NCI-H2029 (cell line): ENCODE measurements around the gene LYPD6.
"Not testable (repeated sequence)": the region's sequence is repeated elsewhere in the genome, so short reads cannot be mapped to it uniquely, and the experiment has no call there.

Experiments
- DNase-seq: peaks from one replicate; lab custom pipeline; 2025; lab: John Stamatoyannopoulos, UW

Gene LYPD6

DNA sequence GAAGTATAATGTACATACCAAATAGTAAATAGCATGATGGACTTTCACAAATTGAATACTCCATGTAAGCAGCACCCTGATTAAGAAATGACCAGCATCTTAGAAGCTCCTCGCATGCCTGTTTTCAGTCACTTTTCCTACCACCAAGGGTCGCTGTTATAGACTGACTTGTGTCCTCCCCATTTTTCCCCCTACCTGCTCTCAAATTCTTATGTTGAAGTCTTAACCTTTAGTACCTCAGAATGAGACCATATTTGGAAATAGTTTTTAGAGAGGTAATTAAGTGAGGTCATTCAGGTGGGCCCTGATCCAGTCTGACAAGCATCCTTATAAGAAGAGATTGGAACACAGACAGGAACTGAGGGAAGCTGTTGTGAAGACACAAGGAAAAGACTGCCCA is 125.9 kb downstream of the LYPD6 start:
- DNase-seq = peak; percentile 13

DNA sequence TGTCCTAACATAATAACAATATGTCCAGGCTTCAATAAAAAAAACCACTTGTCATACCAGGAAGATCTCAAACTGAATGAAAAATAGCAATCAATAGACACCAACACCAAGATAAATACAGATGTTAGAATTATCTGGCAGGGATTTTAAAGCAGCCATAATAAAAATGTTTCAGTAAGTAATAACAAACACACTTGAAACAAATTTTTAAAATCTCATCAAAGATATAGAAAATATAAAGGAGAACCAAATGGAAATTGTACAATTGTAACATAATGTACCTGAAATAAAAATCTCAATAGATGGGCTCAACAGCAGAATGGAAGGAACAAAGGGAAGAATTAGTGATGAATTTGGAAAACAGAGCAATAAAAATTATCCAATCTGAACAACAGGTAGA is 128.1 kb downstream of the LYPD6 start:
- no peak for DNase-seq

DNA sequence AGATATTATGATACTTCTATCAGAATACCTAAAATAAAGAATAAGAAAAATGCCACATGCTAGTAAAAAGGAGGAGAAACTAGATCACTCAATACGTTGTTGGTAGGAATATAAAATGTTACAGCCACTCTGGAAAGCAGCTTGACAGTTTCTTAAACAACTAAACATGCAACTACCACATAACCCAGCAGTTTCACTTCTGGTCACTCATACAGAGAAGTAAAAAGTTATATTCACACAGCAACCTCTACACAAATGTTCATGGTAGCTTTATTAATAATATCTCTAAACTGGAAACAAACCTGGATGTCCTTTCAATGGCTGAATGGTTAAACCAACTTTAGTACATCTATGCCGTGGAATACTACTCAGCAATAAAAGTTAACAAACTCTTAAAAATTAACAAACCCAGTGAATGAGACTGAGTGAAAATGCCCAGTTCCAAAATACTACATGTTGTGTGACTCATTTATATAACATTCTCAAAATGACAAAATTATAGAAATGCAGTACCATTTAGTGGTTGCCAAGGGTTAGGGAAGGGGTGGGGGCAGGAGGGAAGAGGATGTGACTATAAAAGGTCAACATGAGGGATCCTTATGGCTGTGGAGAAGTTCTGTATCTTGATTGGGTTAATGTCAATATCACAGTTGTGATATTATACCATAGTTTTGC is 133.1 kb downstream of the LYPD6 start:
- DNase-seq = no peak

GRCh38 chr2:149464396-149464795 is 134.0 kb downstream of the LYPD6 start:
- DNase-seq = no peak

DNA sequence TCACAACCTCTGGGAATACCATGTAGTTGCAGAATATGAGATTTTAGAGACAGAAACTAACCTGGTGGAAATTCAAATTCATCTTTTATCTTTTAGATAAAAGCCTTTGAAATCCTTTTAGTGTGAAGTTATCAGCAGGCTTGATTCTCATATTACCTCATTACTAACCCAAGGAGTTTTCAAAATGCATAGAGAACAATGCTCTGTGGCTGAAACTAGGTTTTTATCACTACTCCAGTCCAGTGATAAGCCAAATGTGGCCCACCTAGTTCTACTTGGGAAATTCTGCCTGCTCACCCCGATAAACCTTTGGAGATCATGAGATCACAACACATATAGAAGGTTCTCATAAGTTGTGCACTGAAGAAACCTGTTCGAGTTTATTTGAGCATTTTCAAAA is 135.5 kb downstream of the LYPD6 start:
- DNase-seq = no peak

DNA sequence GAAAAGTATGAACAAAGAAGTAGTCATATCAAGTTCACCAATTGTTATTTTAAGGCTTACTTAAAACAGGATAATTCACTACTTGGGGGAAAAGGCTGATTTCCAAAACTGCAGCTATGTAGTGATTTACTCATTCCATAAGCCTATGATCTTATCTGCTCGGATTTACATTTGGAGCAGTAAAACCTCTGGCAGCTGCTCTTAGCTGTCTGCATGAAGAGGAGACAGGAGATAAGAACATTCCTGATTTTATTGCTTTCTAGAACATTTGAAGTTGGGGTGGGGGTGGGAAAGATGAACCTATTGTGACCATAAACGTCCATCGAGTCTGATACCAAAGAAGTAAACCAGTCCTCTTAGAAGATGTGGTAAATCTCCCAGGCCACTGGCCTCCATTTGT is 136.2 kb downstream of the LYPD6 start:
- no peak for DNase-seq

- DNase-seq = no peak
Observed at GRCh38 chr2:149467436-149467835, 137.0 kb downstream of the LYPD6 start.

DNA sequence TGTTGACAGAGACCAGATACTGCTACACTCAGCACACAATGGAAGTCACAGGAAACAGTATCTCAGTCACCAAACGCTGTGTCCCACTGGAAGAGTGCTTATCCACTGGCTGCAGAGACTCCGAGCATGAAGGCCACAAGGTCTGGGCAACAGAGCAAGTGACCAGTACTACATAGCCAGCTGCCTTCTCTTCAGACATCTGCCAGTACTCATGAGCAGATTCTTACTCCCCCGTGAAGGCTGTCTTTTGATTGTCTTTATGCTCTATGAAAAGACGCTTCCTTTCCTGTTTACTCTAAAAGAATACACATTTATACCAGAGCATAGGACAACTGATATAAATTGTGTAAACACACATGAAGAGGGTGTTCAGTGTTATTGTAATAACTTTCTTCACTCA is 138.2 kb downstream of the LYPD6 start:
- no peak for DNase-seq

- DNase-seq = no peak
Observed at GRCh38 chr2:149470046-149470445, 139.7 kb downstream of the LYPD6 start.

GRCh38 chr2:149472413-149472812 is 142.0 kb downstream of the LYPD6 start:
- no peak for DNase-seq

- DNase-seq = no peak
Observed at GRCh38 chr2:149473068-149473467, 142.7 kb downstream of the LYPD6 start.

- DNase-seq = no peak
Observed at GRCh38 chr2:149473521-149473920, 143.1 kb downstream of the LYPD6 start.

DNA sequence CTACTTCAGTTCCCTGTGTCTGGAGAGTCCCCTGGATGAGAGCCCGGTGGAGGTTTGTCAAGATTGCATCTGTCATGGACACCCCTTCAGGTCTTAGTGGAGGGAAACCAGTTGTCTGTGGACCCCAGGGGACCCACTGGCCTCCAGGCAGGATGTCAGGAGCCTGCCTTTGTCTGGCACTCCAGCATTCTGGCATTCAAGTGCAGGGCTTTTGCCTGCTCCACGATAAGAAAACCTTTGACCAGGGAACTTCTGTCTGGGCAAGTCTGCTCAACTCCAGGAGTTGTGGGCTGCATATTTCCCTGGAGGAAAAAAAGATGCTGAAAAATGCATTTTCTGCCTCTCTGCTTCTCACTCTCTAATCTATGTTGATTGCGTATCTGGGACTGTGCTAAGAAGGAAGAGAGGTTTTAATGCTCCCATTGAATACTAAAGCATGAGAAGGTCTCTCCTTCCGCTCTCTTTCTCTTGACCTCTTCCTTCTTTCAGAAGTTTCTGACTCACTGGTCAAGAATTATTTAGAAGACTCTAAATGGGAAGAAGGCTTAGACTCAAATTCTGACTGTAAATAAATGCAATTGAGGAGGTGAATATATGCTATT is 152.7 kb downstream of the LYPD6 start:
- no peak for DNase-seq

- DNase-seq = no peak
Observed at GRCh38 chr2:149486664-149487063, 156.3 kb downstream of the LYPD6 start.

- DNase-seq = no peak
Observed at GRCh38 chr2:149487189-149487588, 156.8 kb downstream of the LYPD6 start.

DNA sequence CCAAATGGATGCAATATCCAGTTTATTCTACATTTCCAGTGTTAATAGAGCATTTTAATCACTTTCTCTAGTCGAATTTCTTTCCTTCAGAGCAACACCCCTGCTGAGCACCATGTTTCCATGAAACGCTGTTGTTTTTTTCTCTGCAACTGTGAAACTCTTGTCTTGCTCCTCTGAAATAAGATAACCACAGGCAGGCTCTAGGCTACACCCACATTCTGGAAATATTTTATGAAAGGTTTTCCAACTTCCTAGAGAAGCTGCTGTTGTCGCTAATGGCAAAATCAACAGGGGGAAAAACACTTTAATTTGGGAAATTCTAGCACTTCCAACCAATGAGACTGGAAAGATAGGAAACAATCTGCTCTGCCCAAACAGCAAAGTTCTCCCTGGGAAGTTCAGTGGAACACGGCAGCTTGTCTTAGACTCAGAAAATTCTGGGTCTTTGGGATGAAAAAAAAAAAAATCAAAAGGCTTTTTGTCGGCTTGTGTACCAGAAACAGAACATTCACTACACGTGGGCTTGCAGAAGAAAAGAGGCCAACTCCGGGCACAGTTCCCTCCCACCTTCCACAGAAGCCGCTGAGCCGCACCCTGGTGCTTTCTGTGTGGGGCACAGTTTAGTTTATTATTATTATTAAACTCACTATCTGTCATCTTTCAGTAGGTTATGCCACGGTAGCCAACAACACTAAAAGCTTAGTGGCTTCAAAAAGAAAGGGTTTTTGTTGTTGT is 158.5 kb downstream of the LYPD6 start:
- DNase-seq = no peak

DNA sequence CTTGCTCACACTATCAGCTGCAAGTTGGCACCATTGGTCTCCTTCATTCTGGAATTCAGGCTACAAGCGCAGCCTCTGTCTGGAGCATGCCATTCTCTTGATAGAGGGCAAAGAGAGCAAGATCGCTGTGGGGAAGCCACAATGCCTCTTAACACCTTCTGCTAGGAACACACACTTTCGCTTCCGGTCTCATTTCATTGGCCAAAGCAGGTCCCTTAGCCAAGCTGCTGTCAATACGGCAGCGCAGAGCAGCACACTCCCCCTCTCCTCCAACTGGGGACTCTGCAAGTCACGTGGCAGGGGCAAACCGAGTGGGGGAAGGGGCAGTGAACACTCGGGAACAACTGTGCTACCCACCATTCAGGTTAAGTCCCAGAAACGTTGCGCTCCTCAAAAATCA is 159.1 kb downstream of the LYPD6 start:
- DNase-seq = no peak

DNA sequence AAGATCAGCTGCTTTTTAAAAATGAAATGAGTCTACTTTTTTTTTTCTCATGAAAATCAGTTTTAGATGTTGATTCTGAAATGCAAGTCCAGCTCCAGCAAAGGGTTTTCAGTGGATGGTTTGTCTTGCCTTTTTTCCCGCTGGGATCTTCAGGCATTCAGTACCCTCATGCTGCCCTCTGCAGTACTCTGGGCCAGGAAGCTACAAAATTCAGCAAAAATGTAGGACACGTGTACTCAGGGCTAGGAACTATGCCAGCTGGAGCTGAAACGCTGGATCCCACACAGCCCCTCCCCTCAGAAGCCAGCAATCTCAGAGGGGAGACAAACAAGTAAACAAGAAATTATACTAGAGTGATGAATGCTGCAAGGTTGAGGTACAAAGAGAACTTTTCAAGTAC is 159.9 kb downstream of the LYPD6 start:
- no peak for DNase-seq

GRCh38 chr2:149492923-149493322 is 162.5 kb downstream of the LYPD6 start:
- no peak for DNase-seq

GRCh38 chr2:149499204-149499603 is 168.8 kb downstream of the LYPD6 start:
- not testable (repeated sequence) for DNase-seq

DNA sequence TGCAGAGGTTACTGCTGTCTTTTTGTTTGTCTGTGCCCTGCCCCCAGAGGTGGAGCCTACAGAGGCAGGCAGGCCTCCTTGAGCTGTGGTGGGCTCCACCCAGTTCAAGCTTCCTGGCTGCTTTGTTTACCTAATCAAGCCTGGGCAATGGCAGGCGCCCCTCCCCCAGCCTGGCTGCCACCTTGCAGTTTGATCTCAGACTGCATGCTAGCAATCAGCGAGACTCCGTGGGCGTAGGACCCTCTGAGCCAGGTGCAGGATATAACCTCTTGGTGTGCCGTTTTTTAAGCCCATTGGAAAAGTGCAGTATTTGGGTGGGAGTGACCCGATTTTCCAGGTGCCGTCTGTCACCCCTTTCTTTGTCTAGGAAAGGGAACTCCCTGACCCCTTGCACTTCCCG is 176.4 kb downstream of the LYPD6 start:
- not testable (repeated sequence) for DNase-seq

DNA sequence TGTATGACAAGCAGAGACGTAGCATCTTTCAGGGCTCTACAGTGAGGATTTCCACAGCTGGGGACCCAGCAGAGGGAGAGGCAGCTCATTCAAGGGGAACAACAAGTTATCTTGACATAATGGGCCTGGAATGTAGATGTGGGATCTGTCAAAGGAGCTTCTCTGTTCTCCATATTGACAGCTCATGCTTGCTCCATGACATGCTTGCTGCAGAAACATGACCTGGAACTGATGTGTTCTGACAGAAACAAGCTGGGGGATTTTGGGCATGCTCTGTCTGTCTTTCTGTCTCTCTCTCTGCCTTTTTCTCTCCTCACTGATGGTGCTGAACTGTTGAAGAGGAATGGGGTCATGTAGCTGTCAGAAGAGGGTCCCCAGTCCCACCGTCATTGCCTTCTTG is 177.6 kb downstream of the LYPD6 start:
- no peak for DNase-seq

DNA sequence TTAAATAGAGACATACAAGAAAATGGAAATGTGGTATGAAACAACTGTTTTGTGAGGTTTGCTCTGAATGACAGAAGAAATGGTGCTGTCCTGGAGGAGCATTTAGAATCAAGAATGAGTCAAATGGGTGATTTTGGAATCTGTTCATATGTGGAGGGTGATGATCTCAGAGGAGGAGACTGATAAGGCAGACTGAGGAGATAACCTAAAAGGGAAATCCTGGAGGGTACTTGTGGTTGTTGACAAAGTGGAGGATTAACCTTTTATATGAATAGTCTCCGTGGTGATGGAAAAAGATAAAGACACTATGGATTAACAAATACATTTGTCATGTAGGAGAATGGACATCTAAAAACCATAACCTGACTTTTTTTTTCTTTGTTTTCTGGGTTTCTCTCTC is 183.1 kb downstream of the LYPD6 start:
- DNase-seq = peak; percentile 77
